DMS53 (cell line): ENCODE results near the gene CAMTA1.

Source experiments
- DNase-seq: peaks from one replicate; lab custom pipeline; 2025; lab: John Stamatoyannopoulos, UW

Gene CAMTA1

DNA sequence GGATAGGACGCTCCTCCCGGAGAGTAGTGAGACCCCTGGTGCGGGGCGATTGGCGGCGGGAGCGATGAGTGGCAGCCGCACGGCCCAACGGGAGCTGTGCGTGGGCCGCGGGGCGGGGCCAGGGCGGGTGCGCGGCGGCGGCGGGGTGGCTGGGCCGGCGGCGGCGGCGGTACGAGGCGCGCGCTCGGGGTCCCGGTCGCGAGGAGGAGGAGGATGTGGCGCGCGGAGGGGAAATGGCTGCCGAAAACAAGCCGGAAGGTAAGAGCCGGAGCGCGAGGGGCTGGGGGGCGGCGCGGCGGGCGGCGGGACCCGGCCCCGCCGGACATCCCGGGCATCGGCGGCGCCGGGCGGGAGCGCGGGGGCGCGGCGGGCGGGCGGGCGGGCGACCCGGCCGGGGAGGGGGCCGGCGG, at the start of gene CAMTA1:
TSS of gene CAMTA1 (plus strand) at position 137 of the 410 bp plus-strand sequence. CDS start at position 214, 77 bp downstream.
- no peak for DNase-seq

- DNase-seq: no peak
Measured at GRCh38 chr1:6738987-6739676, 46.1 kb upstream of the CAMTA1 start.

DNA sequence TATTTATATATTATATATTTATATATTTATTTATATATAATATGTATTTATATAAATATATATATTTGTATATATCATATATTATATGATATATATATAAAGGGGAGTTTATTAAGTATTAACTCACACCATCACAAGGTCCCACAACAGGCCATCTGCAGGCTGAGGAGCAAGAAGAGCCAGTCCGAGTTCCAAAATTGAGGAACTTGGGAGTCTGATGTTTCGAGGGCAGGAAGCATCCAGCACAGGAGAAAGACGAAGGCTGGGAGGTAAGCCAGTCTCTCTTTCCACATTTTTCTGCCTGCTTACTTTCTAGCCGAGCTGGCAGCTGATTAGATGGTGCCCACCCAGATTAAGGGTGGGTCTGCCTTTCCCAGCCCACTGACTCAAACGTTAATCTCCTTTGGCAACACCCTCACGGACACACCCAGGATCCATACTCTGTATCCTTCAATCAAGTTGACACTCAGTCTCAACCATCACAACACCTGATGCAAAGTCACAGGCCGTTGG, 42.5 kb upstream of the CAMTA1 start:
- peak; percentile 31 for DNase-seq

- DNase-seq: no peak
Measured at GRCh38 chr1:6743189-6744101, 41.8 kb upstream of the CAMTA1 start.

DNA sequence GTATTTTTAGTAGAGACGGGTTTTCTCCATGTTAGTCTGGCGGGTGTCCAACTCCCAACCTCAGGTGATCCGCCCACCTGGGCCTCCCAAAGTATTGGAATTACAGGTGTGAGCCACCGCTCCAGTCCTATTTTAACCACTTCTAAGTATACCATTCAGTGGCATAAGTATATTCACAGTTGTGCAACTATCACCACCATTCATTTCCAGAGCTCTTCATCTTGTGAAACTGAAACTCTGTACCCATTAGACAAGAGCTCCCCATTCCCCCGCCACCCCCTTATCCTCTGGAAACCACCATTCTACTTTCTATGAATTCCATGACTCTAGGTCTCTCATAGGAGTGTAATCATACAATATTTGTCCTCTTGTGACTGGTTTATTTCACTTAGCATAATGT, 40.2 kb upstream of the CAMTA1 start:
- DNase-seq: no peak

DNA sequence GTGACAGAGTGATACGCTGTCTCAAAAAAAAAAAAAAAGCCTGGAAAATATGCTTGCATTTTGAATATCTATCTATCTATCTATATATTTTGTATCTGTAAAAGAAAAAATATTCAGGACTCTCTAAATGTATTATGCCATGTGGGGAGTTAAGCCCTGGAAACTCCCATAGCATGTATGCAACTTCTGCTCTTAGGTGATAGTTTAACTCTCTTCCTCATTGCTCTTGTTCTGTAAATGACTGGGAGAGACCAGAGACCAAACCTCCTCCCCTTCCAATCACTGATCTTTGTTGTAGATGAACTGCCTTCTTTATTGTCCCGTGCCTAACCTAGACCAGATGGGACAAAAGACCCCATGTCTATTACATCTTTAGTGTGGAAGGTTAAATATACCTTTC, 37.6 kb upstream of the CAMTA1 start:
- no peak for DNase-seq

- DNase-seq: no peak
Measured at GRCh38 chr1:6750490-6750889, 34.8 kb upstream of the CAMTA1 start.

- DNase-seq: no peak
Measured at GRCh38 chr1:6753320-6754140, 31.7 kb upstream of the CAMTA1 start.

- no peak for DNase-seq
Measured at GRCh38 chr1:6756457-6756856, 28.8 kb upstream of the CAMTA1 start.

- DNase-seq: peak; percentile 32
Measured at GRCh38 chr1:6757719-6758435, 27.4 kb upstream of the CAMTA1 start.

DNA sequence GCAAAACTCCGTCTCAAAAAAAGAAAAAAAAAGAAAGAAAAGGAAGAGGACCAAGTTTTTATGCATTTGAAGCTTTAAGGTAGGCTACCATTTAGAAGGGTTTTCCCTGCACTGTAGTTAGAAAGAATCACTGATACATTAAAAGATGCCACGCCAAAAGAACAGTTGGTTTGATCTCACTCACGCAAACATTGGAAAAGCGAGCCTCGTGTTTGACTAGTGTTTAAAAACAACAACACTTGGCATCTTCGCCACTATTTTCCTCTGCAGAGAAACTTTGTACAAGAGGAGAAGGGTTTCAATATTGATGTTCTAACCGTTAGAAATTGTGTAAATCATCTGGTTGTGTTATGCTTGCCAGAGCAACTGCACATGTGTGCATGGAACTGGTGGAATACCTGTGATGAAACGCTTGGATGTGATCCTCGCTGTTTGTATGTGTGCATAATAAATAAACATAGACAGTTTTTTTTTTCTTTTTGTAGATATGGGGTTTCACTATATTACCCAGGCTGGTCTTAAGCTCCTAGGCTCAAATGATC, 24.0 kb upstream of the CAMTA1 start:
- no peak for DNase-seq

- no peak for DNase-seq
Measured at GRCh38 chr1:6762060-6762459, 23.2 kb upstream of the CAMTA1 start.

DNA sequence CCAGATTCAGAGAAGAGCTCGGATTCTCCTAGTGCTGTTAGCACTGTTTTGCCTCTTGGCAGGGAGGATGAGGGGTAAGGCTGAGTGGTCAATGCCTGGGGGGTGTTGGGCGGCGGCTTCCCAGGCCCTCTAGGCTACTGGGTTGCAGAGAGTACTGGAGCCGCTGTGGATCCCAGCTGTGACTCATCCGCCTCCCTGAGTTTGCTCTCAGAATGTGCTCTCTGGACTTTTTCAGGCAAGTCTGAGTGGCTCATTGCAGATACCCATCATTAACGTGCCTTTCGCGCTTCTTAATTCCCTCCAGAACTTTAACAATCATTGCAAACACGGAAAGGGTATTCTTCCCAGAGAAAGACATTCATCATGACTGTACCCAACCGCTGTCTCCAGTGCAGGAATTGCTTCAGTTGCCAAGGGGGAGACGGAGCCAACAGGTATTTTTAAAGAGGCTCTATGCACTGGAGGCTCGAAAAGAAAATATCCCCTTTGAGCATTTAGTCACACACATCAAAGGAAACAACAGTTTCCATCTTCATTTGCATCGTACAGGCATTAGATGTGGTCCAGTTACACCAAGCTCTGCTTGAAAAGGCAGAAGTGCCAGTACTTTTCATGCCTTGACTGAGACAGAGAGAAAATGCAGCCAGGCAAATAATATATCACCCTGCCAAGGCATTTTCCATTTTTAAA, 14.4 kb upstream of the CAMTA1 start:
- DNase-seq: no peak

DNA sequence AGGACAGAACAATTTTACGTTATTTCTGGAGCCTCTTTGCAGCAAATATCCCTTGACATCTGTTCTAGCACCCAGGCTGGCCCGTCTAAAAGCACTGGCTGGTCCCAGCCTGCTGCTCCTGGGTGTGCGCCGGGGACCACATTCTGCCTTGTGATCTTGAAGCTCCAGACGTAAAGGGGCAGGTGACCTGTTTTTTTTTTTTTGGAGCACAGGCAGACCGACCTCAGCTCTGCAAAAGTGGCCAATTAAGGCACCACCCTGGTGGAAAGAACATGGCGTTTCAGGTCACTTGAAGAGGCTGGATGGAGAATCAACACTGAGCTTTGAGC, 13.8 kb upstream of the CAMTA1 start:
- no peak for DNase-seq

DNA sequence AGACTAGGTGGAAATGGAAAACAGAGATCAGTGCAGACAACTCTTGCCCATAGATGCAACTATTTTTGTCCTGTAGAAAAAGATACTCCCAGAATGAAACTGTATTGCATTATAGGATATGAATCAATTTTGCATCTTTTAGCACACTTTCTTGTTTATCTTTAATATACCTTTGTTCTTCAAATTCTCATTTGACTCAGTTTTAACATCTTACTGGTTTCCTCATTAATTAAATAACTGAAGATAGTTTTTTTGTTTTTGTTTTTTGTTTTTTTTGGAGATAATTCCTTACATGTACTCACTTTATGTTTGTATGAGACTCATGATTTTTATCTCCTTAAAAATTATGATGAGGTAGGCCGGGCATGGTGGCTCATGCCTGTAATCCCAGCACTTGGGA, 10.9 kb upstream of the CAMTA1 start:
- no peak for DNase-seq

DNA sequence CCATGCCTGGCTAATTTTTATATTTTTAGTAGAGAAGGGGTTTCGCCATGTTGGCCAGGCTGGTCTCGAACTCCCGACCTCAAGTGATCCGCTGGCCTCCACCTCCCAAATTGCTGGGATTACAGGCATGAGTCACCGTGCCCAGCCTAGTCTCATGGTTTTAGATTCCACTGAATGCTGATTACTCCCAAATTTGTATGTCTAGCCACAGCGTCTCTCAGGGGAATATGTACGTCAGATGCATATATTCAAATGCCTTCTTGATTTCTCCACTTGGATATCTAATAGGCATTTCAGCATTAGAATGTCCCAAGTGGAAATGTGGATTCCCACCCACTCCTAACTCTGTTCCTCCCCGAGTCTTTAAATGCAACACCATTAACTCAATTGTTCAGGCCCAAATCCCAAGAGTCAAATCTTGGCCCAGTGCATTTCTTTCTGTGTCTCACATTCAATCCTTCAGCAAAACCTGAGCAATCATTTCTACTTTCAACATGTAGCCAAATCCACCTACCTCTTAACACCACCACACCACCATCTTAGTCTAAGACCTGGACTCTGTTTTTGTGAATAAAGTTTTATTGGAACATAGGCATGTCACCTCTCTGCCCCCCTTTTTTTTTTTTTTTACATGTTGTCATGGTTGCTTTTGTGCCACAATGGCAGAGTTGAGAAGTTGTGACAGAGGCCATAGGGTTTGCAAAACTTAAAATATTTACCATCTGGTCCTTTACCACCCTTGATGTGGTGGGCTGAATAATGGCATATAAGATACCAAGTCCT, 9.8 kb upstream of the CAMTA1 start:
- no peak for DNase-seq

DNA sequence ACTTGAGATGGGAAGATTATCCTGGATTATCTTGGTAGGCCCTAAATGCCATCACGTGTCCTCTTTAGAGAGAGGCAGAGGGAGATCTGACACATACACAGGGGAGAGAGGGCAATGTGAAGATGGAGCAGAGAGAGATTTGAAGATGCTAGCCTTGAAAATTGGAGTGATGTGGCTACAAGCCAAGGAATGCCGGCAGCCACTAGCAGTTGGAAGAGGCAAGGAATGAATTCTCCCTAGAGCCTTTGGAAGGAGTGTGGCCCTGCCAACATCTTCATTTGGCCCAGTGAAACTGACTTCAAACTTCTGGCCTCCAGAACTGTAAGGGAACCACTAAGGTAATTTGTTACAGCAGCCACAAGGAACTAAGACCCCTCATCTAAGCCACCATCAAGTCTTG, 8.9 kb upstream of the CAMTA1 start:
- no peak for DNase-seq

DNA sequence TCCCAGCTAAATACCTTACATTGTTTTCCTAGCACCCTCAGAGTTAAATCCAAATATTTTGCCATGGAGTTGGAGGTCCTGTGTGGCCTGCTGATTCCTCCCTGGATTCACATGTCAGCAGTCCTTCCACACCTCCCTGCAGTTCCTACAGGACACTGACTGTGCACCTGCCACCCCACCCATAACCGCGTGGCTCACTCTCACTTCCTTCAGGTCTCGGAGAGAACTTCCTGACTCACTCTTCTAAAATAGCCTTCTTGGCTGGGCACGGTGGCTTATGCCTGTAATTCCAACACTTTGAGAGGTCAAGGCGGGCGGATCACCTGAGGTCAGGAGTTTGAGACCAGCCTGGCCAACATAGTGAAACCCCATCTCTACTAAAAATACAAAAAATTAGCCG, 8.4 kb upstream of the CAMTA1 start:
- DNase-seq: no peak

GRCh38 chr1:6777813-6778212, 7.4 kb upstream of the CAMTA1 start:
- no peak for DNase-seq
